Measurements from ENCODE around the gene SLC7A10.
"Not testable (repeated sequence)": the region's sequence is repeated elsewhere in the genome, so short reads cannot be mapped to it uniquely, and the experiment has no call there.

Gene SLC7A10

GRCh38 chr19:33186431-33187182, 39.0 kb downstream of the SLC7A10 start:
- no peak for DNase-seq (ENCODE audit: low read depth in 2 of 2, low spot score in 1 of 2)

- peak; percentile 53 to 61 for DNase-seq (ENCODE audit: low read depth in 2 of 2, low spot score in 1 of 2)
Measured at GRCh38 chr19:33177417-33177979, 48.2 kb downstream of the SLC7A10 start.

- DNase-seq (ENCODE audit: low read depth in 2 of 2, low spot score in 1 of 2) = peak; percentile 91
Measured at GRCh38 chr19:33176670-33177416, 48.8 kb downstream of the SLC7A10 start.

DNA sequence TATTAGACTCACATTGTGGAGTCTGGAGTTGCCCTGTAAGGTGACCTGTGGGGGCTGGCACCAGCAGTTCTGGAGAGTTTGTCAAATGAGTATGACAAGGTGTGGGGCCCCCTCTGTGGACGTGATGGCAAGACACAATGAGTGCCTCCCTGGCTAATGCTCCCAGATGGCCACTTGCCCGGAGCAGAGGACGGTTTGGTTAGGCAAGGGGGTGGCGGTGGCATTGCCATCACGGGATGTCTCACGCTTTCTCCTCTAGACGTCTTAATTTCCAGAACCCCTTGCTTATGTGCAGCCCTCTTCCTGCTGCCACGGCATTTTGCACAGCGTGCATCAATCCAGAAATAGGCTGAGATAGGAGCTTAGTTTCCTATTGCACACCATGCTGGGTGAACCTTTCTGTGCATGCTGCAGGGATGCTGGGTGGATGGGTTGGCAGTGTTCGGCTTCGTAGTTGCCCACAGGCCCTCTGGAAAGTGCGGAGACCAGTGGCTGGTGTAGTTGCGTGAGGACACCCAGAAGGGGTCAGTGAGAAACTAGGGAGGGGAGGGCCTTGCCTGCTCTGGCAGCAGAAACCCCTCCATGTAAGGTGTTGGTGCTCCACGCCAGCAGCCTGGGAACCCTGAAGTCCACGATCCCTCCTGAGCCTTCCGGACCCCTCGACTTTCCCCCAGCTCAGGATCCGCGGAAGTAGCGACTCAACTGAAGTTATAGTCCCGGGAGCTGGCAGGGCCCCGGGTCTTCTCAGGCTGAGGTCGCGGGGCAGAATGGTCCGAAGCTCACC, 49.6 kb downstream of the SLC7A10 start:
- no peak for DNase-seq (ENCODE audit: low read depth in 2 of 2, low spot score in 1 of 2)

GRCh38 chr19:33175156-33175782, 50.4 kb downstream of the SLC7A10 start:
- DNase-seq (ENCODE audit: low read depth in 2 of 2, low spot score in 1 of 2) = no peak

DNA sequence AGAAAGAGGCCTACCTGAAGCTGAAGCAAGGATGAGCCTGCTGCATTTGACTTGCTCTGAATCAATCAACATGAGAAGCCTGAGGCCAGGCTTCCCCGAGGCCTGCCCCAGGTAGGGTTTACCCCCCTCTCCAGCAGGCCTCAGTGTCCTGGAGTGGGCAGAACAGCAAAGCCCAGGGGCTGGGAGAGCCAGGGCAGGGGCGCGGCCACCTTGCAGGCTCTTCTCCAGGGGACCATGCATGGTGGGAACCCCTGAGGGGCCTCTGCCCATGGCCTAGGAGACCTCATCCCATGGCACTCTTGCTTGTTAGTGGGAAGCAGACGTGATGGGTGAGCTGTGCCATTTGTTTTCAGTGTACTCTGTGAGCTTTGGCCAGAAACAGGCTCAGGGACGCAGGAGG, 51.5 kb downstream of the SLC7A10 start:
- no peak for DNase-seq (ENCODE audit: low read depth in 2 of 2, low spot score in 1 of 2)

DNA sequence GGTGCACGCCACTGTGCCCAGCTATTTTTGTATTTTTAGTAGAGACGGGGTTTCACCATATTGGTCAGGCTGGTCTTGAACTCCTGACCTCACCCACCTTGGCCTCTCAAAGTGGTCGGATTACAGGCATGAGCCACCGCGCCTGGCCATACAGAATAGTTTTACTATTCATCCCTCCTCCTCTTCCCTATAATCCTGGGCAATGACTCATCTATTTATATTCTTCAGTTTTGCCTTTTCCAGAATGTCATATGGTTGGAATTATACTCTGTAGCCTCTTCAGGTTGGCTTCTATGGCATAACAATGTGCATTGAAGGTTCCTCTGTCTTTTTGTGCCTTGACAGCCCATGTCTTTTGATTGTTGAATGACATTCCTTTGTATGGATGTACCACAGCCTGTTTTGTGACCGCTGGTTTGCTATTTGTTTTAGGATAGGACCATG, 53.7 kb downstream of the SLC7A10 start:
- no peak for DNase-seq (ENCODE audit: low read depth in 2 of 2, low spot score in 1 of 2)

- DNase-seq (ENCODE audit: low read depth in 2 of 2, low spot score in 1 of 2) = no peak
Measured at GRCh38 chr19:33171222-33171795, 54.3 kb downstream of the SLC7A10 start.

GRCh38 chr19:33168528-33168927, 57.1 kb downstream of the SLC7A10 start:
- no peak for DNase-seq (ENCODE audit: low read depth in 2 of 2, low spot score in 1 of 2)

DNA sequence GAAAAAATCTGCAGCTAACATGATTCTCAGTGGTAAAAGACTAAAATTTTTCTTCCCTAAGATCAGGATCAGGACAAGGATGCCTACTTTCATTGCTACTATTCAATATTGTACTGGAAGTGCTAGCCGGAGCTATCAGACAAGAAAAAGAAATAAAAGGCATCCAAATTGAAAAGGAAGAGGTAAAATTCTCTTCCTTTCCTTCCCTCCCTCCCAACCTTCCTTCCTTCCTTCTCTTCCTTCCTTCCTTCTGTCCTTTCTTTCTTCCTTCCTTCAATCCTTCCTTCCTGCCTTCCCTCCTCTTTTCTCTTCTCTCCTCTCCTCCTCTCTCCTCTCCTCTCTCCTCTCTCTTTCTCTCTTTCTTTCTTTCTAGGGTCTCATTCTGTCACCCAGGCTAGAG, 58.2 kb downstream of the SLC7A10 start:
- DNase-seq (ENCODE audit: low read depth in 2 of 2, low spot score in 1 of 2) = no peak

DNA sequence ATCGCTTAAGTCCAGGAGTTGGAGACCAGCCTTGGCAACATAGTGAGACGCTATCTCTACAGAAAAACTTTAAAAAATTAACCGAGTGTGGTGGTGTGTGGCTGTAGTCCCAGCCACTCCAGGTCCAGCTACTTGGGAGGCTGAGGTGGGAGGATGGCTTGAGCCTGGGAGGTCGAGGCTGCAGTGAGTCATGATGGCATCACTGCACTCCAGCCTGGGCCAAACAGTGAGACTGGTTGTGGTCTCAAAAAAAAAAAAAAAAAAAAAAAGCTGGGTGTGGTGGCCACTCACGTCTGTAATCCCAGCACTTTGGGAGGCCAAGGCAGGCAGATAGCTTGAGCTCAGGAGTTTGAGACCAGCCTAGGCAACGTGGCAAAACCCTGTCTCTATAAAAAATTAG, 59.6 kb downstream of the SLC7A10 start:
- not testable (repeated sequence) for DNase-seq (ENCODE audit: low read depth in 2 of 2, low spot score in 1 of 2)

- DNase-seq (ENCODE audit: low read depth in 2 of 2, low spot score in 1 of 2) = no peak
Measured at GRCh38 chr19:33163481-33163880, 62.2 kb downstream of the SLC7A10 start.

DNA sequence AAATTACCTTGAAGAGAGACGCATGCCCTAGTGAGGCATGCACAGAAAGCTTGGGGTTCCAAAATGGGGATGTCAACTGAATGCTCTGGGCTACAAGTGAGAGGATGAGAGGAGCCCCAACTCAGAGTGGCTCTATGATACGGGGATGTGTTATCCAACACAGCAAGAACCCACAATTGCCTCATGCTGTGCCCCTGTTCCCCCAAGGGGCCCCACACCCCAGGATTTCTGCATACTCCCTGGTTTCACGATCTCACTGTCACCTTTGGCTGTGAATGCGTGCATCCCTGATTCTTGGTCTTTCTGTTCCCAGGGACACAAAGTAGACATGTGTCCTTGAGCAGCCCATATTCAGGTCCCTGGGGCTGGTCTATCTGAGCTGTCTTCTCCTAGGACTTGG, 64.4 kb downstream of the SLC7A10 start:
- DNase-seq (ENCODE audit: low read depth in 2 of 2, low spot score in 1 of 2) = no peak

DNA sequence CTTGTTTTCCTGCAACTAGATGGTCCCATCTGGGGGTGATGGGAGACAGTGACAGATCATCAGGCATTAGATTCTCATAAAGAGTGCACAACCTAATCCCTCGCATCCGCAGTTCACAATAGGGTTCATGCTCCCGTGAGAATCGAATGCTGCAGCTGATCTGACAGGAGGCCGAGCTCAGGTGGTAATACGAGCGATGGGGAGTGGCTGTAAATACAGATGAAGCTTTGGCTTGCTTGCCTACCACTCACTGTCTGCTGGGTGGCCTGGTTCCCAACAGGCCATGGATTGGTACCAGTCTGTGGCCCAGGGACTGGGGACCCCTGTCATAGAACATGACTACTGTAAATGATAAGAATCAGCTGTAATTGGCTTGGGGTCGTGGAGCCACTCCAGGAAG, 65.8 kb downstream of the SLC7A10 start:
- no peak for DNase-seq (ENCODE audit: low read depth in 2 of 2, low spot score in 1 of 2)

DNA sequence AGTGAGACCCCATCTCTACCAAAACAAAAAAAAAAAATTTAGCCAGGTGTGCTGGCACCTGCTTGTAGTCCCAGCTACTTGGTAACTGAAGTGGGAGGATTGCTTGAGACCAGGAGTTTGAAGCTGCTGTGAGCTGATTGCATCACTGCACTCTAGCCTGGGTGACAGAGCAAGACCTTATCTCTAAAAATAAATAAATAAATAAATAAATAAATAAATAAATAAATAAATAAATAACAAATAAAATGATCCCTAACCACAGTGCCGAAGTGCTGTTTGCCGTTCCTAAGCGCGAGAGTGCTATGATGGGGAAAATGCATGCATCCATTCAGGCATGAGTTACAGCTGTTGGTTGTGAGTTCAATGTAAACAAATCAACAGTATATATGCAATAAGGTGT, 66.5 kb downstream of the SLC7A10 start:
- no peak for DNase-seq (ENCODE audit: low read depth in 2 of 2, low spot score in 1 of 2)
